Skin epidermis (tissue), 12 donors: ENCODE measurements around the gene LMF1.

ENCODE experiments used
- H3K27ac ChIP-seq, 21 experiments: fragments of 200-600 bp; sonication (generic) in 11 of 21; one replicate each; pipeline ENCODE4 v1.5.0; 2020; ENCODE audit warnings: mild to moderate bottlenecking in 3 of 21, inconsistent platforms in 2 of 21, moderate library complexity in 2 of 21
- H3K4me3 ChIP-seq, 7 experiments: fragments of 200-600 bp; sonication (generic) in 2 of 7; one replicate each; pipeline ENCODE4 v1.5.0; 2020; ENCODE audit warnings: inconsistent platforms in 2 of 7, mild to moderate bottlenecking in 2 of 7, moderate library complexity in 1 of 7

The LMF1 gene

GRCh38 chr16:920051-920681, 50.6 kb downstream of the LMF1 start:
- Histone ChIP-seq H3K4me3 (no peak overlapping the region), H3K27ac (peak overlapping the region in 17 of 21 experiments; percentile 34 to 86 (median 68))

- H3K27ac ChIP-seq = peak overlapping the region in 16 of 21 experiments; percentile 34 to 86 (median 69)
- H3K4me3 ChIP-seq = no peak overlapping the region
These were observed 51.1 kb downstream of the LMF1 start for GRCh38 chr16:919658-920050.

GRCh38 chr16:918741-919657, 51.8 kb downstream of the LMF1 start:
- peak overlapping the region in 6 of 21 experiments; percentile 54 to 86 (median 73) for H3K27ac ChIP-seq

GRCh38 chr16:918068-918467, 52.7 kb downstream of the LMF1 start:
- Histone ChIP-seq H3K4me3 (no peak overlapping the region), H3K27ac (no peak overlapping the region)

More at GRCh38 chr16:918741-919657, 51.8 kb downstream of the LMF1 start:
- H3K4me3 ChIP-seq = no peak overlapping the region

GRCh38 chr16:917591-918061, 53.2 kb downstream of the LMF1 start:
- H3K4me3 ChIP-seq = no peak overlapping the region
- no peak overlapping the region for H3K27ac ChIP-seq

- Histone ChIP-seq H3K4me3 (no peak overlapping the region), H3K27ac (no peak overlapping the region)
These were observed 54.6 kb downstream of the LMF1 start for GRCh38 chr16:916035-916799.

- H3K4me3 ChIP-seq = no peak overlapping the region
- H3K27ac ChIP-seq = no peak overlapping the region
These were observed 55.2 kb downstream of the LMF1 start for GRCh38 chr16:915546-915945.

- H3K27ac ChIP-seq = no peak overlapping the region
- H3K4me3 ChIP-seq = no peak overlapping the region
These were observed 56.3 kb downstream of the LMF1 start for GRCh38 chr16:914440-914839.

- no peak overlapping the region for H3K27ac ChIP-seq
- H3K4me3 ChIP-seq = no peak overlapping the region
These were observed 56.9 kb downstream of the LMF1 start for GRCh38 chr16:913817-914439.

GRCh38 chr16:912684-913613, 57.8 kb downstream of the LMF1 start:
- no peak overlapping the region for H3K27ac ChIP-seq
- no peak overlapping the region for H3K4me3 ChIP-seq

- no peak overlapping the region for H3K4me3 ChIP-seq
- no peak overlapping the region for H3K27ac ChIP-seq
These were observed 58.5 kb downstream of the LMF1 start for GRCh38 chr16:912322-912683.

- no peak overlapping the region for H3K4me3 ChIP-seq
- H3K27ac ChIP-seq = no peak overlapping the region
These were observed 59.0 kb downstream of the LMF1 start for GRCh38 chr16:911604-912321.

- Histone ChIP-seq H3K27ac (no peak overlapping the region), H3K4me3 (no peak overlapping the region)
These were observed 59.7 kb downstream of the LMF1 start for GRCh38 chr16:911101-911500.

GRCh38 chr16:910181-910580, 60.6 kb downstream of the LMF1 start:
- Histone ChIP-seq H3K4me3 (no peak overlapping the region), H3K27ac (no peak overlapping the region)

GRCh38 chr16:909281-910000, 61.3 kb downstream of the LMF1 start:
- no peak overlapping the region for H3K27ac ChIP-seq

GRCh38 chr16:908526-909155, 62.1 kb downstream of the LMF1 start:
- H3K27ac ChIP-seq = no peak overlapping the region
- no peak overlapping the region for H3K4me3 ChIP-seq

More at GRCh38 chr16:909281-910000, 61.3 kb downstream of the LMF1 start:
- no peak overlapping the region for H3K4me3 ChIP-seq

- Histone ChIP-seq H3K27ac (no peak overlapping the region), H3K4me3 (no peak overlapping the region)
These were observed 62.9 kb downstream of the LMF1 start for GRCh38 chr16:907842-908241.
